Gastrocnemius medialis (tissue), 4 donors: ENCODE data around the gene PRKAB1. TPM values are rescaled to one million over a fixed set of nuclear protein-coding genes. Genes with fewer than 3 reads are reported as not detected.
A peak's percentile ranks its signal among the peaks of the same experiment; 100 is the strongest.

Experiments used
- ATAC-seq, 2 donors: fragments of 150-250 bp; one replicate each; pipeline ENCODE4 v1.9.1; 2016
- DNase-seq, 2 donors: peaks; one replicate each; pipeline ENCODE4 v3.0.0-alpha.2; 2019
- H3K27ac ChIP-seq, 4 donors: fragments of 200-600 bp; sonication (generic); 1 replicate in 1 of 4; 2 replicates in 3 of 4; pipeline ENCODE4 v1.5.1; 2016 to 2018; ENCODE audit warnings: mild to moderate bottlenecking in 2 of 4, moderate library complexity in 1 of 4
- H3K27me3 ChIP-seq, 3 donors: fragments of 200-600 bp; sonication (generic) in 2 of 3; 1 replicate in 1 of 3; 2 replicates in 2 of 3; pipeline versions ENCODE4 v1.5.1 to v1.6.0; 2016 to 2019; ENCODE audit warnings: mild to moderate bottlenecking in 1 of 3, moderate library complexity in 1 of 3
- H3K36me3 ChIP-seq, 2 donors: fragments of 200-600 bp; sonication (generic) in 1 of 2; one replicate each; pipeline ENCODE4 v1.5.1; 2017 to 2018
- H3K4me1 ChIP-seq, 2 donors: fragments of 200-600 bp; sonication (generic) in 1 of 2; one replicate each; pipeline ENCODE4 v1.5.1; 2016 to 2017; ENCODE audit warnings: mild to moderate bottlenecking in 2 of 2
- H3K4me3 ChIP-seq, 4 donors: fragments of 200-600 bp; sonication (generic) in 3 of 4; 1 replicate in 1 of 4; 2 replicates in 3 of 4; pipeline ENCODE4 v1.5.1; 2016 to 2019; ENCODE audit warnings: mild to moderate bottlenecking in 2 of 4
- H3K9me3 ChIP-seq, 3 donors: fragments of 200-600 bp; sonication (generic) in 2 of 3; 1 replicate in 1 of 3; 2 replicates in 2 of 3; pipeline ENCODE4 v1.5.1; 2016 to 2019
- CTCF ChIP-seq, 5 experiments: fragments of 450-650 bp in 3 of 5; fragments of 200-600 bp in 2 of 5; sonication (generic) in 2 of 5; IDR thresholded peaks in 4 of 5; conservative IDR thresholded peaks in 1 of 5; 1 replicate in 4 of 5; 2 replicates in 1 of 5; pipeline ENCODE4 v1.5.1; 2016 to 2019; ENCODE audit warnings: antibody characterized with exemption in 5 of 5, mild to moderate bottlenecking in 3 of 5, moderate library complexity in 3 of 5
- POLR2A ChIP-seq, 2 donors: fragments of 450-650 bp; IDR thresholded peaks; one replicate each; pipeline ENCODE4 v1.6.1; 2017; ENCODE audit warnings: antibody characterized with exemption in 2 of 2, mild to moderate bottlenecking in 2 of 2, moderate library complexity in 2 of 2
- in situ Hi-C, 4 donors: fragments of 200-750 bp; cut with MboI; loops; one replicate each; pipeline versions ENCODE4 v1.15.0 to v1.8.0; 2017; ENCODE audit warnings: low sequenced_read_pairs in 4 of 4
- intact Hi-C: fragments of 100-400 bp; cut with DNase I; formaldehyde crosslinking; loops from one replicate; pipeline ENCODE4 v1.15.1; 2023; ENCODE audit warnings: low total_unique reads
- total RNA-seq, 4 donors: library from RNA; depleted of rRNA; stranded (reverse); fragments of >200 nt; gene quantifications; one replicate each; pipeline versions ENCODE4 v1.1.0 to v1.2.3, GENCODE V29; 2016

The PRKAB1 gene
- total RNA-seq, 4 donors from 2014 or later: 7.1 to 21.0 (median 17.6) TPM

DNA sequence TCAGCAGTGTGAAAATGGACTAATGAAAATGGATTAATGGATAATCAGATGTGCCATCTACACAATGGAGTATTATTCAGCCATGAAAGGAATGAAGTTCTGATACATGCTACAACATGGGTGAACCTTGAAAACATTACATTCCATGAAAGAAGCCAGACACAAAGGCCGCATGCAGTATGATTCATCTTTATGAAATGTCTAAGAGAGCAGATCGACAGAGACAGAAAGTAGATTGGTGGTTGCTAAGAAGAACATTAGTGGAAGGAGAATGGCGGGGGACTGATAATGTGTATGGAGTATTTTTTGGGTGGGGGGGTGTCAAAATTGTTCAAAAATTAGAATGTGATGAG, 47.3 kb downstream of the PRKAB1 start:
- H3K27me3 ChIP-seq: no peaks in the 10 kb centered on the region
- H3K27ac ChIP-seq: peak overlapping the region; percentile 68 to 88 (median 78)
- intact Hi-C loops: no loop called here
- ATAC-seq (no peak), DNase-seq (no peak)
- H3K4me3 ChIP-seq: no peak overlapping the region
- in situ Hi-C loops: no loop called here
- peaks cover 31 to 36% of the 10 kb centered on the region in 2 donors for H3K4me1 ChIP-seq
- H3K9me3 ChIP-seq: no peaks in the 10 kb centered on the region
- TF ChIP-seq POLR2A (IDR thresholded peaks at IDR 0.05) (no peak), CTCF (IDR thresholded peaks at IDR 0.05 in 4 of 5, conservative IDR thresholded peaks at IDR 0.05 in 1 of 5) (no peak)
- H3K36me3 ChIP-seq: no peaks in the 10 kb centered on the region

- H3K27me3 ChIP-seq: no peaks in the 10 kb centered on the region
- no peak overlapping the region for H3K4me3 ChIP-seq
- no peak for ATAC-seq
- no peak overlapping the region for H3K27ac ChIP-seq
- H3K4me1 ChIP-seq: peaks cover 27 to 28% of the 10 kb centered on the region in 2 donors
- in situ Hi-C loops (no loop called here), intact Hi-C loops (loop anchor here (2.0 kb wide), 1 partner anchor 47 kb away; no protein-coding TSS in a partner anchor)
- H3K9me3 ChIP-seq: no peaks in the 10 kb centered on the region
- H3K36me3 ChIP-seq: no peaks in the 10 kb centered on the region
- no peak for TF ChIP-seq POLR2A (IDR thresholded peaks at IDR 0.05)
- TF ChIP-seq CTCF (IDR thresholded peaks at IDR 0.05 in 4 of 5, conservative IDR thresholded peaks at IDR 0.05 in 1 of 5): no peak
- DNase-seq: no peak
These were observed 50.2 kb downstream of the PRKAB1 start for GRCh38 chr12:119718141-119718540.

GRCh38 chr12:119720349-119720748, 52.4 kb downstream of the PRKAB1 start:
- H3K27me3 ChIP-seq: no peaks in the 10 kb centered on the region
- H3K9me3 ChIP-seq: no peaks in the 10 kb centered on the region
- in situ Hi-C loops (no loop called here), intact Hi-C loops (no loop called here)
- H3K27ac ChIP-seq: no peak overlapping the region
- peaks cover 16 to 19% of the 10 kb centered on the region in 2 donors for H3K4me1 ChIP-seq
- no peak for TF ChIP-seq CTCF (IDR thresholded peaks at IDR 0.05 in 4 of 5, conservative IDR thresholded peaks at IDR 0.05 in 1 of 5)
- TF ChIP-seq POLR2A (IDR thresholded peaks at IDR 0.05): no peak
- no peaks in the 10 kb centered on the region for H3K36me3 ChIP-seq
- no peak for DNase-seq
- ATAC-seq: no peak
- H3K4me3 ChIP-seq: no peak overlapping the region

DNA sequence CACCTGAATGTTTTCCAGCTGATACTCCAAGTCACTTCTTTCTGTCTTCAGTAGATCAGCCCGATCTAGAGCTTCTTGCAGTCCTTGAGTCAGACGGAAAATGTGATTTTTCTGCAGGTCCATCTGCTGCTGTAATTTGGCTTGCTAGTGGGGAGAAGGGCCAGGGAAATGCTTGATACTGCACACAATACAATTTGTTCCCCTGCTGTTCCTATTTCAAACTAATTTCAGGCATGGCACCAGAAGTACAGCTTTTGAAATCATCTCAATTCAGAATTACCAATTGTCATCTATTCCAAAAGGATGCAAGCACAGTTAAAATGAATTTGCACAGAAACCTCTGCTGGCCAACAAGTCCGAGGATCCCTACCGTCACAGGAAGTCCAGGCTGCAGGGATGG, 53.4 kb downstream of the PRKAB1 start:
- Histone ChIP-seq H3K27ac (no peak overlapping the region), H3K27me3 (no peaks in the 10 kb centered on the region), H3K4me1 (peaks cover 11 to 14% of the 10 kb centered on the region in 2 donors), H3K9me3 (no peaks in the 10 kb centered on the region), H3K4me3 (no peak overlapping the region), H3K36me3 (no peaks in the 10 kb centered on the region)
- intact Hi-C loops (no loop called here), in situ Hi-C loops (no loop called here)
- TF ChIP-seq CTCF (IDR thresholded peaks at IDR 0.05 in 4 of 5, conservative IDR thresholded peaks at IDR 0.05 in 1 of 5): no peak
- ATAC-seq: no peak
- DNase-seq: no peak

DNA sequence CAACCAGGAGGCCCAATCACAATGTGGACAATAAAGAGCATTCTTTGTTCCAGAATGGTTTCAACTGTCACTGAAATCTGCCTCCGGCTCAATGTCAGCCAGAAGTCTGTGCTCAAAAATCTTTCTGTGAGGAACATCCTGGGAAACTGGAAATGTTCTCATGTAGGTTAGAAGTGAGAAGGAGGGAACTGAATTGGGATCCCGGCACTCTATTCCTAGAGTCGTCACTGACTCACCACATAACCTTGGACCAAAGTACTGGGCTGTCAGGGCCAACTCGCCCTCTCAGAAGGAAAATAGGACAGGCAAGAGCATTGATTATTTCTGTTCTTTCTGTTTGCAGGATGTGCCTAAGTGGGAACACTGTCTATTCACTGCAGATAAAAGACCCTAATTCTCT, 57.6 kb downstream of the PRKAB1 start:
- in situ Hi-C loops (no loop called here), intact Hi-C loops (no loop called here)
- Histone ChIP-seq H3K4me3 (no peak overlapping the region), H3K9me3 (no peaks in the 10 kb centered on the region), H3K27ac (peak overlapping the region in 2 of 4 donors; percentile 44 to 60), H3K4me1 (peaks cover 0 to 6% of the 10 kb centered on the region in 2 donors), H3K27me3 (no peaks in the 10 kb centered on the region), H3K36me3 (no peaks in the 10 kb centered on the region)
- peak; percentile 64 to 92 for ATAC-seq
- DNase-seq: no peak
- TF ChIP-seq POLR2A (IDR thresholded peaks at IDR 0.05): no peak
- TF ChIP-seq CTCF (IDR thresholded peaks at IDR 0.05 in 4 of 5, conservative IDR thresholded peaks at IDR 0.05 in 1 of 5): no peak
